Daoy (cell line): Measurements from ENCODE around the gene PURA. TPM values are rescaled to one million over a fixed set of nuclear protein-coding genes. Genes with fewer than 3 reads are reported as not detected.

ENCODE experiments used
- DNase-seq: peaks from one replicate; pipeline ENCODE4 v3.0.0-alpha.2; 2015; ENCODE audit warnings: low read depth
- total RNA-seq: library from RNA; depleted of rRNA; stranded (reverse); fragments of >200 nt; shearing (Covaris generic); gene quantifications from 2 replicates; pipeline ENCODE4 v1.2.3, GENCODE V29; 2014; rRNA removed

Gene PURA
- total RNA-seq, 1 experiment from 2014 or later, result 7.8 TPM

- no peak for DNase-seq
Measured at GRCh38 chr5:140159014-140159927, 45.4 kb downstream of the PURA start.

GRCh38 chr5:140162275-140162674 lies 48.4 kb downstream of the PURA start:
- no peak for DNase-seq

GRCh38 chr5:140162781-140163180 lies 48.9 kb downstream of the PURA start:
- no peak for DNase-seq

- DNase-seq, result no peak
Measured at GRCh38 chr5:140165101-140165922, 51.4 kb downstream of the PURA start.

GRCh38 chr5:140165923-140166270 lies 52.0 kb downstream of the PURA start:
- no peak for DNase-seq

- DNase-seq, result no peak
Measured at GRCh38 chr5:140166911-140167310, 53.0 kb downstream of the PURA start.

- no peak for DNase-seq
Measured at GRCh38 chr5:140168371-140168770, 54.5 kb downstream of the PURA start.

- no peak for DNase-seq
Measured at GRCh38 chr5:140169410-140169809, 55.5 kb downstream of the PURA start.

GRCh38 chr5:140172483-140172882 lies 58.6 kb downstream of the PURA start:
- no peak for DNase-seq

- no peak for DNase-seq
Measured at GRCh38 chr5:140174014-140174413, 60.1 kb downstream of the PURA start.

- peak; percentile 97 for DNase-seq
Measured at GRCh38 chr5:140174465-140175366, 60.8 kb downstream of the PURA start, which contains the start of gene CYSTM1. Gene CYSTM1 (plus strand): TSS chr5:140175188. CDS start chr5:140194466, 19,278 bp downstream.

Other genes starting within 250 kb of the PURA start
- 0.17 and 0.48 TPM in 2 replicates for gene NRG2, start 70.8 kb upstream of the PURA start, total RNA-seq
- gene IGIP, start 11.8 kb downstream of the PURA start, total RNA-seq, result 1.6 and 1.8 TPM in 2 replicates
- 23.8 and 28.2 TPM in 2 replicates for gene CYSTM1, start 61.1 kb downstream of the PURA start, total RNA-seq
- 144 and 162 TPM in 2 replicates for gene PFDN1, start 189.0 kb downstream of the PURA start, total RNA-seq
- gene HBEGF, start 232.5 kb downstream of the PURA start, total RNA-seq, result 68.9 and 81.9 TPM in 2 replicates
- gene SLC4A9, start 246.1 kb downstream of the PURA start, total RNA-seq, result not detected in 2 replicates